Breast epithelium (tissue), 4 donors: Measurements from ENCODE around the gene TPD52L1. TPM values are rescaled to one million over a fixed set of nuclear protein-coding genes. Genes with fewer than 3 reads are reported as not detected.

Experiments used
- DNase-seq, 2 donors: peaks; one replicate each; pipeline ENCODE4 v3.0.0-alpha.2; 2019; ENCODE audit warnings: low spot score in 2 of 2
- H3K27ac ChIP-seq, 2 donors: fragments of 200-600 bp; sonication (generic) in 1 of 2; one replicate each; pipeline ENCODE4 v1.5.1; 2016 to 2019; ENCODE audit warnings: mild to moderate bottlenecking in 1 of 2
- H3K27me3 ChIP-seq, 2 donors: fragments of 200-600 bp; sonication (generic) in 1 of 2; one replicate each; pipeline versions ENCODE4 v1.5.1 to v1.6.0; 2017 to 2019; ENCODE audit warnings: control low read depth in 1 of 2, mild to moderate bottlenecking in 1 of 2
- H3K36me3 ChIP-seq: fragments of 200-600 bp; one replicate; pipeline ENCODE4 v1.5.1; 2019
- H3K4me1 ChIP-seq, 2 donors: fragments of 200-600 bp; sonication (generic); one replicate each; pipeline ENCODE4 v1.5.1; 2016 to 2019; ENCODE audit warnings: control low read depth in 1 of 2
- H3K4me3 ChIP-seq, 3 donors: fragments of 200-600 bp; sonication (generic); 1 replicate in 2 of 3; 2 replicates in 1 of 3; pipeline ENCODE4 v1.5.1; 2016 to 2019; ENCODE audit warnings: mild to moderate bottlenecking in 3 of 3, moderate library complexity in 2 of 3
- H3K9me3 ChIP-seq, 2 donors: fragments of 200-600 bp; sonication (generic) in 1 of 2; one replicate each; pipeline ENCODE4 v1.5.1; 2016 to 2019; ENCODE audit warnings: control low read depth in 1 of 2
- POLR2A ChIP-seq: fragments of 450-650 bp; IDR thresholded peaks from one replicate; pipeline ENCODE4 v1.6.1; 2016; ENCODE audit warnings: antibody characterized with exemption, mild to moderate bottlenecking, moderate library complexity
- POLR2AphosphoS5 ChIP-seq, 3 donors: sonication (generic); formaldehyde crosslinking; IDR thresholded peaks; one replicate each; pipeline ENCODE4 v1.6.1; 2017; ENCODE audit warnings: antibody characterized with exemption in 3 of 3
- intact Hi-C: fragments of 100-400 bp; cut with DNase I; formaldehyde crosslinking; loops from one replicate; pipeline ENCODE4 v1.15.1; 2023; ENCODE audit warnings: low total_unique reads
- total RNA-seq, 3 donors: library from RNA; depleted of rRNA; stranded (reverse); fragments of >200 nt; gene quantifications; one replicate each; pipeline ENCODE4 v1.1.0, GENCODE V29; 2016
- TF ChIP-seq, protein P1 (sequence below), 3 donors: fragments of 450-650 bp; IDR thresholded peaks; one replicate each; pipeline ENCODE4 v1.5.1; 2016 to 2017; ENCODE audit warnings: antibody characterized with exemption in 3 of 3, mild to moderate bottlenecking in 3 of 3, moderate library complexity in 3 of 3

The TPD52L1 gene
- total RNA-seq, 3 donors from 2014 or later = 27.2 to 266 (median 81.3) TPM

DNA sequence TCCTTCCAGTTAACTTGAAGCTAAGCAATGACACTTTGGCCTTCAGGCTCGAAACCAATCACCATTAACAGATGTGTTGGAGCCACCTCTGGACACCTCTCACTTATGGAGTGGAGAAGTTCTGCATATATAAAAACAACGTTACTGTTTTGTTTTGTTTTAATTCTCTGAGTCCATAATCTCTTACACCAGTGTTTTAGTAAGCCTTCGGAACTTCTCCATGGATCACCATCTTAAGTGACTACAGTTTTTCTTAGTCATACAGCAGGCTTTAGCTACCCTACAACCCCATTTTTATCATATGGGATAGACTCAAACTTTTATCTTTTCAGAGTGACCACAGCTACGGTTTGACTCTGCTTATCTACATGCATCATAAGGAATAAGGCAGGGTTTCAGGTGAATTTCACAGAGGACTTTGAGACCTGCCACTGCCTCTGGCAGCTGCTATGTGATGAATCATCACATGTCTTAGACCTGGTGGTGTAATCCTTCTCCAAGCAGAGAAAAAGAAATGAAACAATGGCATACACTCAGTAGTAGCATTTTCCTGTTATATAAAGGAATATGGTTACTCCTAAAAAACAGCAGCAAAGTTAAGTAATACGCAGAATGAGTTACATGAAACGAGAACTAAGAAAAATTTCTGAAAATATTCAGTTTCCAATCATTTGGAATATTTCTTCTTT lies 153.7 kb downstream of the TPD52L1 start:
- H3K4me3 ChIP-seq = no peak overlapping the region
- H3K9me3 ChIP-seq = no peaks in the 10 kb centered on the region
- no peak for DNase-seq
- H3K4me1 ChIP-seq = no peaks in the 10 kb centered on the region
- TF ChIP-seq, protein P1, sequence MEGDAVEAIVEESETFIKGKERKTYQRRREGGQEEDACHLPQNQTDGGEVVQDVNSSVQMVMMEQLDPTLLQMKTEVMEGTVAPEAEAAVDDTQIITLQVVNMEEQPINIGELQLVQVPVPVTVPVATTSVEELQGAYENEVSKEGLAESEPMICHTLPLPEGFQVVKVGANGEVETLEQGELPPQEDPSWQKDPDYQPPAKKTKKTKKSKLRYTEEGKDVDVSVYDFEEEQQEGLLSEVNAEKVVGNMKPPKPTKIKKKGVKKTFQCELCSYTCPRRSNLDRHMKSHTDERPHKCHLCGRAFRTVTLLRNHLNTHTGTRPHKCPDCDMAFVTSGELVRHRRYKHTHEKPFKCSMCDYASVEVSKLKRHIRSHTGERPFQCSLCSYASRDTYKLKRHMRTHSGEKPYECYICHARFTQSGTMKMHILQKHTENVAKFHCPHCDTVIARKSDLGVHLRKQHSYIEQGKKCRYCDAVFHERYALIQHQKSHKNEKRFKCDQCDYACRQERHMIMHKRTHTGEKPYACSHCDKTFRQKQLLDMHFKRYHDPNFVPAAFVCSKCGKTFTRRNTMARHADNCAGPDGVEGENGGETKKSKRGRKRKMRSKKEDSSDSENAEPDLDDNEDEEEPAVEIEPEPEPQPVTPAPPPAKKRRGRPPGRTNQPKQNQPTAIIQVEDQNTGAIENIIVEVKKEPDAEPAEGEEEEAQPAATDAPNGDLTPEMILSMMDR (IDR thresholded peaks at IDR 0.05) = no peak
- TF ChIP-seq POLR2A = no peak
- TF ChIP-seq POLR2AphosphoS5 (IDR thresholded peaks at IDR 0.05) = no peak
- H3K27ac ChIP-seq = peak overlapping the region in 1 of 2 donors; percentile 45
- no peaks in the 10 kb centered on the region for H3K36me3 ChIP-seq
- intact Hi-C loops = loop anchor here (10.0 kb wide), 1 partner anchor 448 kb away; no protein-coding TSS in a partner anchor
- no peaks in the 10 kb centered on the region for H3K27me3 ChIP-seq

DNA sequence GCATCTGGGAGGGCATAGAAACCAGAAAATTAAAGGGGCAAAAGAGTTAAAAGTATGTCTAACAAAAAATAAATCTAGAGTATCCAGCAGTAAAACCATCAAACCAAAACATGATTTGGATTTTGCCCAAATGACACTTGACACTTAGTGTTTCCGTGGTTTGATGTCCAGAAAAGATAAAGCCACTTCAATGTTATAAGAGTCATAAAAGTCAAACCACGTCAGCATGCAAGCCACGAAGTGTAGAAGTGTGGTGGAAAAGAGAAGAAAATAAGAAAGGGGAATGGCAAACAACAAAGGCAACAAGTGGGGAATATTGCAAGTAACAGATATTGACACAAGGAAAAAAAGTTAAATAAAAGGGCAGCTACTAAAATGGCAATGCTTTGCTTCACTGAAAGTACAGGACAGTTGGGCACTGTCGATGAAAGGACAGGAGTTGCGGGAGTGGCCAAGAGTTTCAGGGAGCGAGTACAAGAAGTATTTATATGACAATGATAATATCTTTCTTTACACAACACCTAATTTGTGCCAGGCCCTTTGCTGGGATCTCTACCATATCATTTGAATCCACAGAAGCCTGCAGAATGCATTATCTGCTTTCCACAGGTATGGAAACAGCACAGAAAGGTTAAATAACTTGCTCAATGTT lies 154.5 kb downstream of the TPD52L1 start:
- Histone ChIP-seq H3K27me3 (no peaks in the 10 kb centered on the region), H3K4me3 (no peak overlapping the region), H3K36me3 (no peaks in the 10 kb centered on the region), H3K4me1 (no peaks in the 10 kb centered on the region), H3K9me3 (no peaks in the 10 kb centered on the region), H3K27ac (no peak overlapping the region)
- TF ChIP-seq, protein P1 (IDR thresholded peaks at IDR 0.05) = no peak
- no peak for TF ChIP-seq POLR2AphosphoS5 (IDR thresholded peaks at IDR 0.05)
- TF ChIP-seq POLR2A = no peak
- intact Hi-C loops = loop anchor here (10.0 kb wide), 1 partner anchor 447 kb away; no protein-coding TSS in a partner anchor
- DNase-seq = no peak

DNA sequence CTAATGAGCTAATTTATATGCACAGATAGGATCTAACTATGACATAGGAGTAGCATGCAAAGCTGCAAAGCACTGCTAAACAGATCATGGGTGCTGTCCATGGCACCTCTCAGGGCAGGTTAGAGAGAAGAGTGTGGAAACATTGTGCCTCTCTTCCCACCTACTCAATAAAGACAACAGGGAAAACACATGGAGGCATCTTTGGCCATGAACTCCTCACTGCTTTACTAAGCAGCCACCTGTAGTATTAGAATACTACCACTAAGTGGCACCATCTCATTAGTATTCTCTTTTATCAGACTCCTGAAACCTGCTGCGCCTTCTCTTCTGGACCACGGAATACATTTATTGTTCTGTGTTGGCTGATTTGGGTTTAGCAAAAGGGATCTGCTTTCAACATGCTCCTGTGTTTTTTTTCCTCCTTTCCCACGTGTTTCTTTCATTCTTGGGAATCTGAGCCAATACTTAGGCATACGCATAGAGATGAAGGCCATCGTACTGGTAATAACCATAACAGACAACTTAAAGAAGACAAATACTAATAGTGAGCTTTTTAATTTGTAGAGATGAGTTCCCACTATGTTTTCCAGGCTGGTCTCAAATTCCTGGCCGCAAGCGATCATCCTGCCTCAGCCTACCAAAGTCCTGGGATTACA lies 157.5 kb downstream of the TPD52L1 start:
- intact Hi-C loops = no loop called here
- Histone ChIP-seq H3K4me3 (no peak overlapping the region), H3K27ac (no peak overlapping the region), H3K36me3 (no peaks in the 10 kb centered on the region), H3K9me3 (no peaks in the 10 kb centered on the region), H3K27me3 (no peaks in the 10 kb centered on the region), H3K4me1 (no peaks in the 10 kb centered on the region)
- no peak for TF ChIP-seq POLR2A
- TF ChIP-seq, protein P1 (IDR thresholded peaks at IDR 0.05) = peak; percentile 56 to 81 (median 72)
- DNase-seq = no peak

DNA sequence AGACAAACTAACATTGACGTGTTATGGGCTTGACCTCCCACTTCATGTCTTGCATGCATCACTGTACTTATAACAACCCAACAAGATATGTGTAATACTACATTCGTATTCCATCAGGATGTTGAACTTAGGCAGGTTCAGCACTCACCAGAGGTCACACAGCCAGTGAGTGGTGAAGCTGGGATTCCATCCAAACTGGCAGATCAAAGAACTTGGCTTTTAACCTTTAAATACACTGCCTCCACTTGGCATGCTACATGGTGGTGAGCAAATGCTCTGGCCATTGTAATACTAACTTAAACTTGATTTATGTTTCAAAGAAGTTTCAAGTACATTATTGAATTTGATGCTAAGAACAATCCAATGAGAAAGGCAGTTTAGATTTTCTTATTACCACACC lies 158.9 kb downstream of the TPD52L1 start:
- Histone ChIP-seq H3K4me1 (no peaks in the 10 kb centered on the region), H3K36me3 (no peaks in the 10 kb centered on the region), H3K27me3 (no peaks in the 10 kb centered on the region), H3K4me3 (no peak overlapping the region), H3K27ac (no peak overlapping the region), H3K9me3 (no peaks in the 10 kb centered on the region)
- no peak for TF ChIP-seq POLR2A
- TF ChIP-seq, protein P1 (IDR thresholded peaks at IDR 0.05) = no peak
- no peak for TF ChIP-seq POLR2AphosphoS5 (IDR thresholded peaks at IDR 0.05)
- intact Hi-C loops = no loop called here
- no peak for DNase-seq

DNA sequence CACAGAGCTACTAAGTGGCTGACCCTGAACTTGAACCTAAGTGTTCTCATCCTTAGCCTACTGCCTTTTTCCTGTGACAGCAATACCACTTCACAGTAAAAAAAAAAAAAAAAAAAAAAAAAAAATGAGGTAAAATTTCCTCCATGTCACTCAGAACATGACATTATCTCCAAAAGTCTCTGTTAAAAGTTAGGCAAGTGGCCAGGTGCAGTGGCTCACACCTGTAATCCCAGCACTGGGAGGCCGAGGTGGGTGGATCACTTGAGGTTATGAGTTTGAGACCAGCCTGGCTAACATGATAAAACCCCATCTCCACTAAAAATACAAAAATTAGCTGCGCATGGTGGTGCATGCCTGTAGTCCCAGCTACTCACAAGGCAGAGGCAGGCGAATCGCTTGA lies 159.4 kb downstream of the TPD52L1 start:
- no peaks in the 10 kb centered on the region for H3K36me3 ChIP-seq
- H3K27me3 ChIP-seq = no peaks in the 10 kb centered on the region
- DNase-seq = no peak
- intact Hi-C loops = no loop called here
- TF ChIP-seq POLR2AphosphoS5 (IDR thresholded peaks at IDR 0.05) (no peak), POLR2A (no peak)
- TF ChIP-seq, protein P1 (IDR thresholded peaks at IDR 0.05) = no peak
- H3K9me3 ChIP-seq = no peaks in the 10 kb centered on the region
- no peak overlapping the region for H3K4me3 ChIP-seq
- no peaks in the 10 kb centered on the region for H3K4me1 ChIP-seq
- no peak overlapping the region for H3K27ac ChIP-seq
